ENCODE data around the gene UNKL.

The UNKL gene

DNA sequence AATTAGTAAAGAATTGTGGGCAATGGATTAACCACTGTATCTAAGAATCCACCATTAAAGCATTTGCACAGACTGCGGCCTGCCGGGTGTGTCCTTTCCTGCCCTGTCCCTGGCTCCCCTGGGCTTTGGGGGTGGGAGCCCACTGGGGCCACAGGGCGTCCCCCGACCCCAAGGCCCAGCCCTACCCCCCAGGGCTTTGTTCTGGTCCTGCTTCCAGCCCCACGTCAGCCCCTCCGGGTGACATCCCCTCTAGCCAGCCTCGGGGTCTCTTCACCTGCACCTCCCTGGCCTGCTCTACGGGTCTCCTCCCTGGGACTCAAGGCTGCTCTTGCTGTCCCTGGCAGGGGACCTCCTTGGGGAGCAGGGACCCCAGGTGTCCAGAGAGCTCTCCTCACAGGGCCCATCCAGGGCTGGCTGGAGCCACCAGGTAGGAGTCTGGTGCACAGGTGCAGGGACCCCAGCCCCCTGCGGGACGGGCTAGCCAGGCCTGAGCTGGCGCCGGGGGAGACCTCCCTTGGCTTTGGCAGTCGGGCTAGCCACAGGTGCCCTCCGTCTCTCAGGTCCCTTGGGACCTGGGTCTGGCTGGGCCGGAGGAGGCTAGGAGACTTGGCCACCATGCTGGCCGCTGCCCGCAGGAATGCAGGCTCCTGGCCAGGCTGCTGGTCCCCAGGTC lies 87.4 kb downstream of the UNKL start:
- Histone ChIP-seq H3K27ac (ENCODE audit: low read depth, low read length, severe bottlenecking) (no peak overlapping the region), H3K4me3 (ENCODE audit: extremely low read depth, insufficient read depth, low read length, poor library complexity, severe bottlenecking) (no peak overlapping the region), H3K9me3 (ENCODE audit: control insufficient read depth, low read length) (peaks cover 5% of the 10 kb centered on the region), H3K4me1 (ENCODE audit: control insufficient read depth, insufficient read depth, low read length, poor library complexity, severe bottlenecking) (peaks cover 8% of the 10 kb centered on the region), H3K36me3 (ENCODE audit: control insufficient read depth, insufficient read depth, low read length) (peaks cover 25% of the 10 kb centered on the region)
- 90 to 95% methylated on average over 11 to 15 of the region's 17 CpGs for WGBS, 2 experiments (ENCODE audit: insufficient coverage in 2 of 2)

DNA sequence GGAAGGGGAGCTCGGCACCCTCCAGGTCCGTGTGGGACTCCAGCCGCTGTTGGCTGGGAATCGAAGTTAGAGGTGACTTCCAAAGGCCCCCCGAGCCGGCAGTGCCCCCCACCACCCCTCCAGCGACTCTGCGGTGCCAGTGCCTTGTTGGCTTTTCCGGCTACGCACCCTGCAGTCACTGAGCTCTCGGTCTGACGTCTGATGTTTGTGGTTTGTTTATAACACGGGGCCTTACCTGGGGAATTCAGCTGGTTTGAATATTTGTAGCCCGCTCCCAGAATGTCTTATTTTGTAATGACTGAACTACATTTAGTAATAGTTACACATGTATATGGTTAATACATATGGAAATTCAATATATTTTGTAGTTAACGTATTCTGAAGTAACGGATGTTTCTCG lies 88.1 kb downstream of the UNKL start:
- H3K27ac ChIP-seq (ENCODE audit: low read depth, low read length, severe bottlenecking) = no peak overlapping the region
- whole genome bisulfite sequencing, 2 experiments (ENCODE audit: insufficient coverage in 2 of 2) = 89 to 95% methylated on average over 4 to 13 of the region's 17 CpGs

DNA sequence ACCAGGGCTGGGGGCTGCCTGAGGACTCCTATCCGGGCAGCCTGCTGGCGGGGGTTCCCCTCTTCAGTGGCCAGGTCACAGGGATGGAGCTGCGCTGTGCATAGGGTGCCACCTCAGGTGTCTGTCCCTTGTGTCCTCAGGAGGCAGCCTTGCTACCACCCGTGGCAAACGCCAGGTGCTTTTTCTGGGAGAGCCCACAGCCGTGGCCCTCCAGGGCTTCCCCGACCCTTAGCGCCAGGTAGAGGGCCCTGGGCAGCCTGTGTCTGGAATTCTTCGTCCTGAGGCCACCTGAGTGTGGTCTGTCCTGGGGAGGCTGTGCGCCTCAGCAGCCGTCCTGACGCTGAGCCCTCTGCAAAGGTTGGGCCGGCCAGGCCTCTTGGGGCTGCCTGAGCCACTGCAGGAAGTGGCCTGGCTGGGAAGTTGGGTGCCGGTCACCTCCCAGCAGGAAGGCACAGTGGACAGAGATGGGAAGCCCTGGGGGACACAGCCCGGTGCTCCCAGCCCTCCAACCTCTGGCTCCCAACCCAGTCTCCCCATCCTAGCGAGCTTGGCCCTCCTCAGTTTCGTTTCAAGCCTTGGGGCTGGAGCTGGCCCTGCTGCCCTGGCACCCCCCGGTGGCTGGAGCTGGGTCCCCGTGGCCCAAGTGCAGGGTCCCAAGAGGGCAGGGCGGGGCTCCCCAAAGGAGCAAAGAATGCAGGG lies 88.7 kb downstream of the UNKL start:
- 87 to 88% methylated on average over 19 to 20 of the region's 20 CpGs for WGBS, 2 experiments (ENCODE audit: insufficient coverage in 2 of 2)
- Histone ChIP-seq H3K4me3 (ENCODE audit: extremely low read depth, insufficient read depth, low read length, poor library complexity, severe bottlenecking) (no peak overlapping the region), H3K9me3 (ENCODE audit: control insufficient read depth, low read length) (peaks cover 5% of the 10 kb centered on the region), H3K4me1 (ENCODE audit: control insufficient read depth, insufficient read depth, low read length, poor library complexity, severe bottlenecking) (no peaks in the 10 kb centered on the region), H3K27ac (ENCODE audit: low read depth, low read length, severe bottlenecking) (peak overlapping the region; percentile 8), H3K36me3 (ENCODE audit: control insufficient read depth, insufficient read depth, low read length) (peaks cover 38% of the 10 kb centered on the region)

More for the DNA sequence above, 88.1 kb downstream of the UNKL start:
- Histone ChIP-seq H3K36me3 (ENCODE audit: control insufficient read depth, insufficient read depth, low read length) (peaks cover 32% of the 10 kb centered on the region), H3K4me1 (ENCODE audit: control insufficient read depth, insufficient read depth, low read length, poor library complexity, severe bottlenecking) (peaks cover 1% of the 10 kb centered on the region), H3K9me3 (ENCODE audit: control insufficient read depth, low read length) (peaks cover 5% of the 10 kb centered on the region), H3K4me3 (ENCODE audit: extremely low read depth, insufficient read depth, low read length, poor library complexity, severe bottlenecking) (no peak overlapping the region)

DNA sequence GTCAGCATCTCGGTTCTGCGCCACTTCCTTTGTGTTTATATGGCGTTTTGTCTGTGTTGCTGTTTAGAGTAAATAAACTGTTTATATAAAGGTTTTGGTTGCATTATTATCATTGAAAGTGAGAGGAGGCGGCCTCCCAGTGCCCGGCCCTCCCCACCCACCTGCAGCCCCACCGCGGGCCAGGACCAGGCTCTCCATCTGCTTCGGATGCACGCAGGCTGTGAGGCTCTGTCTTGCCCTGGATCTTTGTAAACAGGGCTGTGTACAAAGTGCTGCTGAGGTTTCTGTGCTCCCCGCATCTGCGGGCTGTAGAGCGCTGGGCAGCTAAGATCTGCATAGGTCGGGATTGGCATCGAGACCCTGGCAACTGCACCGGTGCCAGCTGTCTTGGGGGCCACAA lies 89.2 kb downstream of the UNKL start:
- 95 to 98% methylated on average over 12 to 14 of the region's 15 CpGs for WGBS, 2 experiments (ENCODE audit: insufficient coverage in 2 of 2)
- H3K9me3 ChIP-seq (ENCODE audit: control insufficient read depth, low read length) = peaks cover 2% of the 10 kb centered on the region
- no peak overlapping the region for H3K4me3 ChIP-seq (ENCODE audit: extremely low read depth, insufficient read depth, low read length, poor library complexity, severe bottlenecking)
- peak overlapping the region; percentile 8 for H3K27ac ChIP-seq (ENCODE audit: low read depth, low read length, severe bottlenecking)
- no peaks in the 10 kb centered on the region for H3K4me1 ChIP-seq (ENCODE audit: control insufficient read depth, insufficient read depth, low read length, poor library complexity, severe bottlenecking)
- peaks cover 43% of the 10 kb centered on the region for H3K36me3 ChIP-seq (ENCODE audit: control insufficient read depth, insufficient read depth, low read length)

DNA sequence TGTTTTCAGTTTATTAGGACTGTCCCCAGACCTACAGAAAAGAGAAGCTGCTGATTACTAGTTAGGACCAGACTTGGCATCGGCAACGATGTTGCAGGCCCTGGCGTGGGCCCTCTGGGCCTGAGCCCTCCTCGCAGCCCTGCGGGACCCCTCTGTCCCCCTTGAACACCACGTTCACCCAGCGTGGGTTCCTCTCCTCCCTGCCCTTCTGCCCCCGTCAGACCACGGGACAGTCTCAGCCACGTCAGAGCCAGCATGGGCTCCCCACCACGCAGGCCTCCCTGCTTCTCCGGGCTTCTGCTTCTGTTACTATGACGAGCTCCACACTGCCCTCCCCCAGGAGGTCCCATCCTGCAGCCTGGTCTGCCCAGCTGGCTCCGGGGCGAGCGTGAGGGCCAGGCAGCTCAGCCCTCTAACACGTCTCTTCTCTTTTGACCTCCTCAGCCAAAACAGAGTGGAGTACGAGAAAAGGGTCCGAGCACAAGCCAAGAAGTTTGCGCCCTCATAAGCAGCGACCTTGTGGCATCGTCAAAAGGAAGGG lies 90.1 kb downstream of the UNKL start:
- 88 to 90% methylated on average over 22 of the region's 22 CpGs for WGBS, 2 experiments (ENCODE audit: insufficient coverage in 2 of 2)
- H3K27ac ChIP-seq (ENCODE audit: low read depth, low read length, severe bottlenecking) = peak overlapping the region; percentile 16
- H3K4me1 ChIP-seq (ENCODE audit: control insufficient read depth, insufficient read depth, low read length, poor library complexity, severe bottlenecking) = no peaks in the 10 kb centered on the region
- peaks cover 52% of the 10 kb centered on the region for H3K36me3 ChIP-seq (ENCODE audit: control insufficient read depth, insufficient read depth, low read length)
- H3K9me3 ChIP-seq (ENCODE audit: control insufficient read depth, low read length) = no peaks in the 10 kb centered on the region
- H3K4me3 ChIP-seq (ENCODE audit: extremely low read depth, insufficient read depth, low read length, poor library complexity, severe bottlenecking) = no peak overlapping the region

DNA sequence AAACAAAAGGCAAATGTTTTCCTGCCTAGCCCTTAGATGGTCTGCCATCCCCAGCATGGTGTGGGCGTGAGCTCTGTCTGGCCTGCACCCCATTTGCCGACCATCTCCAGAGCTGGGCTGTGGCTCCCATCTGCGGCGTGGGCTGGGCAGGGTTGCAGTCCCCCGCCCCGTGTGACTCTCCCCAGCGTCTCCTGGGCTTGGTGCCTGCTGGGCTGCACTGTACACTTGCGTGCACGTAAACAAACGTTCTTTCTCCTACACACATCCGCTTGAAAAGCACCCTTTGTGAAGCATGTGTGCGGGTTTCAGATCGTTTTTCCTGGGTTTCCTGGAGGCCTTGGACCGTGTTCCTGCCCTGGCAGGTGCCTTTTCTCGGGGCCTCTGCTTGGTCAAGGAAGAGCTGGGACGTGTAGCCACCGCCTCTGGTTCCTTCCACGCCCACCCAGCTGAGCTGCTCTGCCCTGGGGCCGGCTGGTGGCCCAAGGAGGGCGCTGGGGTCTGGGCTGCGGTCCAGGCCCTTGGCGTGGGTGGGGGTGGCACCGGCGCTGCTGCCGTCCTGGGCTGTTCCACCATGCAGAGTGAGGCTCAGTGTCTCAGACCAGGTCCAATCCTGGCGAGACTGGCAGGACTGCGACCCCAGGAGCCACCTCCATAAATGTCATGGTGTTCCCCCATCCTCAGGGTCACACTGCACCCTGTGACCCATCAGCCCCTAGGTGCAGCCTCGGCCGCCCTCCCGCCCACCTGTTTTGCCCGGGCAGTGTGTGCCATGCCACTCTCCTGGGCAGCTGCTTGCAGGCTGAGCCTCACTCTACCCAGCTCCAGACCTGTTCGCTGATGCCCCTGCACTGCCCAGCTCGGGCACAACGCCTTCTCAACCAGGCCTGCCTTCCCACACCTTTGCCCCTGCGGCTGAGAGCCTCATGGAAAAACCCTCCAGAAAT lies 90.9 kb downstream of the UNKL start:
- Histone ChIP-seq H3K27ac (ENCODE audit: low read depth, low read length, severe bottlenecking) (peak overlapping the region; percentile 16), H3K4me1 (ENCODE audit: control insufficient read depth, insufficient read depth, low read length, poor library complexity, severe bottlenecking) (no peaks in the 10 kb centered on the region), H3K9me3 (ENCODE audit: control insufficient read depth, low read length) (no peaks in the 10 kb centered on the region), H3K4me3 (ENCODE audit: extremely low read depth, insufficient read depth, low read length, poor library complexity, severe bottlenecking) (no peak overlapping the region), H3K36me3 (ENCODE audit: control insufficient read depth, insufficient read depth, low read length) (peaks cover 60% of the 10 kb centered on the region)
- 95% methylated on average over 31 to 33 of the region's 35 CpGs for WGBS, 2 experiments (ENCODE audit: insufficient coverage in 2 of 2)

DNA sequence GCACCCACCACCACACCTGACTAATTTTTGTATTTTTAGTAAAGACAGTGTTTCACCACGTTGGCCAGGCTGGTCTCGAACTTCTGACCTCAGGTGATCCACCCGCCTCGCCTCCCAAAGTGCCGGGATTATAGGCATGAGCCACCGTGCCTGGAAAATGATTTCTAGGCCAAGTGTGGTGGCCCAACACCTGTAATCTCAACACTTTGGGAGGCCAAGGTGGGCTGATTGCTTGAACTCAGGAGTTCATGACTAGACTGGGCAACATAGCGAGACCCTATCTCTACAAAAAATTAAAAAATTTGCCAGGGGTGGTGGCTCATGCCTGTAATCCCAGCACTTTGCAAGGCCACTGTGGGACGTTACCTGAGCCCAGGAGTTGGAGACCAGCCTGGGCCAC lies 92.1 kb downstream of the UNKL start:
- Histone ChIP-seq H3K36me3 (ENCODE audit: control insufficient read depth, insufficient read depth, low read length) (peaks cover 72% of the 10 kb centered on the region), H3K4me1 (ENCODE audit: control insufficient read depth, insufficient read depth, low read length, poor library complexity, severe bottlenecking) (no peaks in the 10 kb centered on the region), H3K27ac (ENCODE audit: low read depth, low read length, severe bottlenecking) (no peak overlapping the region), H3K4me3 (ENCODE audit: extremely low read depth, insufficient read depth, low read length, poor library complexity, severe bottlenecking) (no peak overlapping the region), H3K9me3 (ENCODE audit: control insufficient read depth, low read length) (no peaks in the 10 kb centered on the region)
- 97% methylated on average over 8 of the region's 8 CpGs for WGBS, 2 experiments (ENCODE audit: insufficient coverage in 2 of 2)

DNA sequence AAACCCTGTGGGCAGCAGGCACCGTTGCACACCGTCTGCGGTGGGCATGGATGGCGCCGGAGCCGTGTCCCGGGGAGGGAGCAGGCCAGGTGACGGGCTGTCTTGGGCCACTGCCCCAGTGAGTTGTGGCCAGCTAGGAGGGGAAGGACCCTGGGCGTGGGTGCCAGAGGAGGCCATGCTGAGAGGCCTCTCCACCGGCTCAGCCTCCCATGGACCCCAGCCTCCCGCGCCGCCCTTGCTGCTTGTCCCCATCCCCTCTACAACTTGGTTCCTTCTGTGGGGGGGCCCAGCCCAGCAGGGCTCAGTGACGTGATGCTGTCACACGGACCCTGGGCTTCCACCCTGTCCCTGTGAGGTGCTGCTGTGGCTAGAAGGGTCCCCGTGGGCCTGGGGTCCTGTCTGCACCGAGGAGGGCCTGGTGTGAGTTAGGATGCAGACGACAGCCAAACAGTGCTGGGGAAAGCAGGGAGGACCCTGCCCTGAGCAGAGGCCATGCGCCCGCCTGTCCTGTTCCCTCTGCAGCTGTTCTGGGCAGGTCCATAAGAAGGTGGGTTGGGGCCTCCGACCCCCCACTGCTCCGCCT lies 93.8 kb downstream of the UNKL start:
- H3K4me3 ChIP-seq (ENCODE audit: extremely low read depth, insufficient read depth, low read length, poor library complexity, severe bottlenecking) = no peak overlapping the region
- H3K27ac ChIP-seq (ENCODE audit: low read depth, low read length, severe bottlenecking) = no peak overlapping the region
- H3K9me3 ChIP-seq (ENCODE audit: control insufficient read depth, low read length) = no peaks in the 10 kb centered on the region
- no peaks in the 10 kb centered on the region for H3K4me1 ChIP-seq (ENCODE audit: control insufficient read depth, insufficient read depth, low read length, poor library complexity, severe bottlenecking)
- H3K36me3 ChIP-seq (ENCODE audit: control insufficient read depth, insufficient read depth, low read length) = peaks cover 89% of the 10 kb centered on the region
- WGBS, 2 experiments (ENCODE audit: insufficient coverage in 2 of 2) = 86 to 90% methylated on average over 17 to 18 of the region's 22 CpGs

DNA sequence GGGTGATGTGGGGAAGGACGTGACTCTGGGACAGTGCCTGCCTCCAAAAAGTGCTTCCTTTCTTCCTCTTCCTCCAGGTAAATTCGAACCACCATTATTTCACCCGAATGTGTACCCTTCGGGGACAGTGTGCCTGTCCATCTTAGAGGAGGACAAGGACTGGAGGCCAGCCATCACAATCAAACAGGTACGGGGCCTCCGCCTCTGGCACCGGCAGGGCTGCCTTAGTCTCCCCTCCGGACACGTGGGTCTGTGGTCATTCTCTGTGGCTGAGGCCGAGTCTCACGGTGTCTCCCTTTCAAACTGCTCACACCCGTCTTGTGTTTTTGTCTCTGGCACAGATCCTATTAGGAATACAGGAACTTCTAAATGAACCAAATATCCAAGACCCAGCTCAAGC lies 94.4 kb downstream of the UNKL start:
- H3K4me3 ChIP-seq (ENCODE audit: extremely low read depth, insufficient read depth, low read length, poor library complexity, severe bottlenecking) = no peak overlapping the region
- no peak overlapping the region for H3K27ac ChIP-seq (ENCODE audit: low read depth, low read length, severe bottlenecking)
- no peaks in the 10 kb centered on the region for H3K9me3 ChIP-seq (ENCODE audit: control insufficient read depth, low read length)
- WGBS, 2 experiments (ENCODE audit: insufficient coverage in 2 of 2) = 87 to 88% methylated on average over 10 to 11 of the region's 12 CpGs
- H3K4me1 ChIP-seq (ENCODE audit: control insufficient read depth, insufficient read depth, low read length, poor library complexity, severe bottlenecking) = no peaks in the 10 kb centered on the region
- H3K36me3 ChIP-seq (ENCODE audit: control insufficient read depth, insufficient read depth, low read length) = peaks cover 94% of the 10 kb centered on the region

DNA sequence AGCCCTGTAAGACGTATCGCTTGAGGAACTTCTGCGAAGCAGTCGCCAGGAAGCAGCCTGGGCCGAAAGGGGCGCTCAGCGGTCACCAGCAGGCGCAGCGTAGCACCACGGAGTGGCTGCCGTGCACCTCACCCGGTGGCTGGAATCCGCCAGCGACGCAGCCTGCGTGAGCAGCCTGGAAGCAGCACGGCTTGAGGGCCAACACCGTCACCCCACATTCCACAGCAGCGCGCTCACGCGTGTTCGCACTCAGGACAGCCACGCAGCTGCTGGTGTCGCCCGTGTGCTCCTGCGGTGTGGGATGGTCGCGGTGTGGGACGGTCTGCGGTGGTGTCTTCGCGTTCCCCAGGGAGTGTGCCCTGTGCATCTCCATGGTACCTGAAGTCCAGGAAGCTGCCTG lies 95.5 kb downstream of the UNKL start:
- Histone ChIP-seq H3K4me1 (ENCODE audit: control insufficient read depth, insufficient read depth, low read length, poor library complexity, severe bottlenecking) (no peaks in the 10 kb centered on the region), H3K4me3 (ENCODE audit: extremely low read depth, insufficient read depth, low read length, poor library complexity, severe bottlenecking) (no peak overlapping the region), H3K9me3 (ENCODE audit: control insufficient read depth, low read length) (no peaks in the 10 kb centered on the region), H3K36me3 (ENCODE audit: control insufficient read depth, insufficient read depth, low read length) (peaks cover 94% of the 10 kb centered on the region), H3K27ac (ENCODE audit: low read depth, low read length, severe bottlenecking) (no peak overlapping the region)
- 93 to 94% methylated on average over 33 of the region's 33 CpGs for WGBS, 2 experiments (ENCODE audit: insufficient coverage in 2 of 2)

Measured in mesodermal cell (in vitro differentiated cells).